WTC11 (cell line): ENCODE data around the gene EIF3B. TPM values are rescaled to one million over a fixed set of nuclear protein-coding genes. Genes with fewer than 3 reads are reported as not detected.

Experiments
- ATAC-seq: fragments of 200-7000 bp; cut with Tn5 transposase; 2 replicates; pipeline ENCODE4 v1.10.0; 2021; ENCODE audit warnings: mild to moderate bottlenecking, moderate library complexity
- CTCF ChIA-PET: fragments of 300-600 bp; sonication (Branson Sonifier 250); formaldehyde crosslinking; loops from one replicate; lab custom pipeline; 2021; ENCODE audit warnings: antibody characterized with exemption; lab: Charles Lee
- POLR2A ChIA-PET: fragments of 350-600 bp; sonication (Branson Sonifier 250); formaldehyde crosslinking; loops from one replicate; lab custom pipeline; 2021; ENCODE audit warnings: antibody characterized with exemption; lab: Charles Lee
- DNase-seq: peaks from one replicate; pipeline ENCODE4 v3.0.0; 2021; ENCODE audit warnings: low spot score
- H3K27ac Mint-ChIP-seq: 2 replicates; pipeline ENCODE4 v1.8.0; 2021; ENCODE audit warnings: mixed read lengths
- H3K27me3 Mint-ChIP-seq: 2 replicates; pipeline ENCODE4 v1.8.0; 2021; ENCODE audit warnings: low read depth, mild to moderate bottlenecking, moderate library complexity, mixed read lengths
- H3K36me3 Mint-ChIP-seq: 2 replicates; pipeline ENCODE4 v1.8.0; 2021; ENCODE audit warnings: mixed read lengths
- H3K4me1 Mint-ChIP-seq: 2 replicates; pipeline ENCODE4 v1.8.0; 2022; ENCODE audit warnings: mixed read lengths
- H3K4me3 Mint-ChIP-seq: 2 replicates; pipeline ENCODE4 v1.8.0; 2021; ENCODE audit warnings: mild to moderate bottlenecking, moderate library complexity, mixed read lengths
- H3K9me3 Mint-ChIP-seq: 2 replicates; pipeline ENCODE4 v1.8.0; 2021; ENCODE audit warnings: mixed read lengths
- ARID4B ChIP-seq: sonication (generic); formaldehyde crosslinking; IDR thresholded peaks from 2 replicates; pipeline ENCODE4 v1.8.0; 2023; ENCODE audit warnings: missing genetic modification reagents, mild to moderate bottlenecking, borderline replicate concordance
- ATF6 ChIP-seq: sonication (generic); formaldehyde crosslinking; IDR thresholded peaks from 2 replicates; pipeline ENCODE4 v1.8.1; 2023; ENCODE audit warnings: mild to moderate bottlenecking, missing genetic modification reagents
- CBFB ChIP-seq: sonication (generic); formaldehyde crosslinking; IDR thresholded peaks from 2 replicates; pipeline ENCODE4 v1.8.1; 2022; ENCODE audit warnings: mild to moderate bottlenecking, low read depth, missing genetic modification reagents
- ETV6 ChIP-seq: sonication (generic); formaldehyde crosslinking; IDR thresholded peaks from 2 replicates; pipeline ENCODE4 v1.8.1; 2022; ENCODE audit warnings: mild to moderate bottlenecking, missing genetic modification reagents
- FOXK1 ChIP-seq: sonication (generic); formaldehyde crosslinking; IDR thresholded peaks from 2 replicates; pipeline ENCODE4 v1.8.0; 2022; ENCODE audit warnings: mild to moderate bottlenecking, moderate library complexity, missing genetic modification reagents
- FOXP4 ChIP-seq: sonication (generic); formaldehyde crosslinking; IDR thresholded peaks from 2 replicates; pipeline ENCODE4 v1.8.0; 2022; ENCODE audit warnings: mild to moderate bottlenecking, missing genetic modification reagents
- GTF2I ChIP-seq: fragments of 250-450 bp; sonication (Bioruptor Pico); conservative IDR thresholded peaks from 2 replicates; pipeline ENCODE4 v1.4.0; 2021; ENCODE audit warnings: mild to moderate bottlenecking
- IRF2 ChIP-seq: sonication (generic); formaldehyde crosslinking; IDR thresholded peaks from 2 replicates; pipeline ENCODE4 v1.8.0; 2022; ENCODE audit warnings: low read depth, missing genetic modification reagents, borderline replicate concordance
- MXD4 ChIP-seq: fragments of 250-450 bp; sonication (Bioruptor Pico); IDR thresholded peaks from 2 replicates; pipeline ENCODE4 v1.8.0; 2021; ENCODE audit warnings: mild to moderate bottlenecking, moderate library complexity, borderline replicate concordance
- NFATC4 ChIP-seq: fragments of 250-450 bp; sonication (Bioruptor Pico); IDR thresholded peaks from 2 replicates; pipeline ENCODE4 v1.9.0; 2021; ENCODE audit warnings: mild to moderate bottlenecking
- NR1H2 ChIP-seq: sonication (generic); formaldehyde crosslinking; IDR thresholded peaks from 2 replicates; pipeline ENCODE4 v1.9.0; 2021; ENCODE audit warnings: mild to moderate bottlenecking, moderate library complexity, missing genetic modification reagents
- OVOL2 ChIP-seq: fragments of 250-450 bp; sonication (Bioruptor Pico); IDR thresholded peaks from 2 replicates; pipeline ENCODE4 v1.9.0; 2021; ENCODE audit warnings: mild to moderate bottlenecking, borderline replicate concordance
- PRDM15 ChIP-seq: sonication (generic); formaldehyde crosslinking; IDR thresholded peaks from 2 replicates; pipeline ENCODE4 v1.8.0; 2022; ENCODE audit warnings: missing genetic modification reagents
- PRRX2 ChIP-seq: fragments of 250-450 bp; sonication (Bioruptor Pico); IDR thresholded peaks from 2 replicates; pipeline ENCODE4 v1.8.0; 2021; ENCODE audit warnings: mild to moderate bottlenecking
- TCF7 ChIP-seq: sonication (generic); formaldehyde crosslinking; IDR thresholded peaks from 2 replicates; pipeline ENCODE4 v1.8.0; 2022; ENCODE audit warnings: mild to moderate bottlenecking, low read depth, missing genetic modification reagents, moderate library complexity
- TEAD1 ChIP-seq: sonication (generic); formaldehyde crosslinking; IDR thresholded peaks from 2 replicates; pipeline ENCODE4 v1.8.0; 2022; ENCODE audit warnings: mild to moderate bottlenecking, missing genetic modification reagents
- USF1 ChIP-seq: sonication (generic); formaldehyde crosslinking; IDR thresholded peaks from 2 replicates; pipeline ENCODE4 v1.8.0; 2022; ENCODE audit warnings: mild to moderate bottlenecking, missing genetic modification reagents
- ZBTB21 ChIP-seq: sonication (generic); formaldehyde crosslinking; IDR thresholded peaks from 2 replicates; pipeline ENCODE4 v1.8.1; 2023; ENCODE audit warnings: mild to moderate bottlenecking, missing genetic modification reagents, borderline replicate concordance
- ZNF121 ChIP-seq: sonication (generic); formaldehyde crosslinking; IDR thresholded peaks from 2 replicates; pipeline ENCODE4 v1.8.0; 2023; ENCODE audit warnings: missing genetic modification reagents
- ZNF263 ChIP-seq: sonication (generic); formaldehyde crosslinking; IDR thresholded peaks from 2 replicates; pipeline ENCODE4 v1.8.1; 2022; ENCODE audit warnings: low read depth, mild to moderate bottlenecking, moderate library complexity, missing genetic modification reagents
- ZNF416 ChIP-seq: fragments of 250-450 bp; sonication (Bioruptor Pico); IDR thresholded peaks from 2 replicates; pipeline ENCODE4 v1.9.0; 2021; ENCODE audit warnings: mild to moderate bottlenecking, inconsistent platforms
- total RNA-seq: library from RNA; stranded (reverse); gene quantifications from 3 replicates; pipeline ENCODE4 v1.2.3, GENCODE V29; 2021
- TF ChIP-seq, protein P1 (sequence below): sonication (generic); formaldehyde crosslinking; IDR thresholded peaks from 2 replicates; pipeline ENCODE4 v1.8.0; 2022; ENCODE audit warnings: mild to moderate bottlenecking, missing genetic modification reagents
- TF ChIP-seq, protein P2 (sequence below): sonication (generic); formaldehyde crosslinking; IDR thresholded peaks from 2 replicates; pipeline ENCODE4 v1.8.1; 2022; ENCODE audit warnings: low read depth, mild to moderate bottlenecking, moderate library complexity, missing genetic modification reagents, borderline replicate concordance

The EIF3B gene
- total RNA-seq, 1 experiment from 2014 or later, result 361 TPM

DNA sequence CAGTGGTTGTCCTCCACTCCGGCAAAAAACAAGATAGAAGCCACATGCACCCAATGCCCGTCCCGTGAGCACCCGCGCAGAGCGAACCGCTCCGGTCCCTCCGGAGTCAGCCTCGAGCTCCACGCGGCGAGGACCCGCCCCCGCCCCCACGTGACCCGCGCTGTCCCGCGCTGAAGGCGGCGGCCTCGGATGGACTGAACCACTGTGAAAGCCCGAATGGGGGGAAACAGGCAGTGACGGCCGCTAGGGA lies 766 bp upstream of the EIF3B start:
- Mint-ChIP-seq H3K27me3 (no peaks in the 10 kb centered on the region), H3K36me3 (peaks cover 30% of the 10 kb centered on the region), H3K4me1 (peaks cover 17% of the 10 kb centered on the region), H3K27ac (peak overlapping the region; percentile 100), H3K9me3 (no peaks in the 10 kb centered on the region), H3K4me3 (peak overlapping the region; percentile 85)
- DNase-seq, result peak; percentile 81
- CTCF ChIA-PET, result interaction anchor here (1.2 kb wide), 2 partner anchors 115 to 470 kb away, joined by 3 to 4 read pairs; no protein-coding TSS in a partner anchor
- POLR2A ChIA-PET, result no interaction called here
- ATAC-seq, result peak; percentile 66
- TF ChIP-seq NFATC4 (CRISPR knock-in tag) (no peak), MXD4 (no peak), ETV6 (CRISPR knock-in tag) (peak; percentile 83; the same call in 1 of the 2 replicates), TCF7 (CRISPR knock-in tag) (no peak), IRF2 (CRISPR knock-in tag) (no peak), FOXP4 (CRISPR knock-in tag) (peak; percentile 92; the same call in 1 of the 2 replicates), FOXK1 (peak; percentile 83), ZNF263 (no peak), ZNF121 (no peak), ATF6 (CRISPR knock-in tag) (no peak), GTF2I (no peak), CBFB (no peak), PRRX2 (CRISPR knock-in tag) (no peak), ZNF416 (CRISPR knock-in tag) (no peak), ARID4B (CRISPR knock-in tag) (peak; percentile 88; the same call in 1 of the 2 replicates), ZBTB21 (no peak), OVOL2 (CRISPR knock-in tag) (no peak), NR1H2 (CRISPR knock-in tag) (no peak), USF1 (peak; percentile 99), TEAD1 (CRISPR knock-in tag) (peak; percentile 80; the same call in 1 of the 2 replicates), PRDM15 (CRISPR knock-in tag) (peak; percentile 43; the same call in 1 of the 2 replicates)
- TF ChIP-seq, protein P1, sequence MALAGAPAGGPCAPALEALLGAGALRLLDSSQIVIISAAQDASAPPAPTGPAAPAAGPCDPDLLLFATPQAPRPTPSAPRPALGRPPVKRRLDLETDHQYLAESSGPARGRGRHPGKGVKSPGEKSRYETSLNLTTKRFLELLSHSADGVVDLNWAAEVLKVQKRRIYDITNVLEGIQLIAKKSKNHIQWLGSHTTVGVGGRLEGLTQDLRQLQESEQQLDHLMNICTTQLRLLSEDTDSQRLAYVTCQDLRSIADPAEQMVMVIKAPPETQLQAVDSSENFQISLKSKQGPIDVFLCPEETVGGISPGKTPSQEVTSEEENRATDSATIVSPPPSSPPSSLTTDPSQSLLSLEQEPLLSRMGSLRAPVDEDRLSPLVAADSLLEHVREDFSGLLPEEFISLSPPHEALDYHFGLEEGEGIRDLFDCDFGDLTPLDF (CRISPR knock-in tag), result peak; percentile 72; the same call in 1 of the 2 replicates
- TF ChIP-seq, protein P2, sequence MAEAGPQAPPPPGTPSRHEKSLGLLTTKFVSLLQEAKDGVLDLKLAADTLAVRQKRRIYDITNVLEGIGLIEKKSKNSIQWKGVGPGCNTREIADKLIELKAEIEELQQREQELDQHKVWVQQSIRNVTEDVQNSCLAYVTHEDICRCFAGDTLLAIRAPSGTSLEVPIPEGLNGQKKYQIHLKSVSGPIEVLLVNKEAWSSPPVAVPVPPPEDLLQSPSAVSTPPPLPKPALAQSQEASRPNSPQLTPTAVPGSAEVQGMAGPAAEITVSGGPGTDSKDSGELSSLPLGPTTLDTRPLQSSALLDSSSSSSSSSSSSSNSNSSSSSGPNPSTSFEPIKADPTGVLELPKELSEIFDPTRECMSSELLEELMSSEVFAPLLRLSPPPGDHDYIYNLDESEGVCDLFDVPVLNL (CRISPR knock-in tag), result no peak; the same call in 1 of the 2 replicates
